WERI-Rb-1 (cell line): ENCODE measurements around the gene TMEM125.

ENCODE experiments used
- DNase-seq: peaks from one replicate; pipeline ENCODE4 v3.0.0-alpha.2; 2020
- H3K27ac ChIP-seq: fragments of 250-450 bp; sonication (Bioruptor Pico); 2 replicates; pipeline ENCODE4 v1.5.1; 2020; ENCODE audit warnings: mild to moderate bottlenecking, moderate library complexity
- H3K27me3 ChIP-seq: fragments of 250-450 bp; sonication (Bioruptor Pico); 2 replicates; pipeline ENCODE4 v1.5.1; 2021; ENCODE audit warnings: mild to moderate bottlenecking, low read depth, moderate library complexity; ENCODE audit not compliant: insufficient read depth, severe bottlenecking
- H3K36me3 ChIP-seq: fragments of 250-450 bp; sonication (Bioruptor Pico); 2 replicates; pipeline ENCODE4 v1.5.1; 2020; ENCODE audit warnings: mild to moderate bottlenecking, moderate library complexity
- H3K4me3 ChIP-seq: 2 replicates; pipeline ENCODE4 v1.5.1; 2011; ENCODE audit warnings: low read depth, mild to moderate bottlenecking, control low read depth, low read length
- H3K9me3 ChIP-seq: fragments of 250-450 bp; sonication (Bioruptor Pico); 2 replicates; pipeline ENCODE4 v1.5.1; 2021; ENCODE audit warnings: mild to moderate bottlenecking, moderate library complexity; ENCODE audit not compliant: severe bottlenecking
- CTCF ChIP-seq: IDR thresholded peaks from 2 replicates; pipeline ENCODE4 v1.5.1; 2011; ENCODE audit warnings: low read depth, mild to moderate bottlenecking, control low read depth, inconsistent platforms, low read length

The TMEM125 gene

GRCh38 chr1:43251024-43251423 is 18.8 kb upstream of the TMEM125 start:
- peaks cover 6% of the 10 kb centered on the region for H3K9me3 ChIP-seq
- no peaks in the 10 kb centered on the region for H3K27me3 ChIP-seq
- H3K4me3 ChIP-seq = no peak overlapping the region
- DNase-seq = no peak
- H3K27ac ChIP-seq = no peak overlapping the region
- TF ChIP-seq CTCF = no peak
- H3K36me3 ChIP-seq = no peaks in the 10 kb centered on the region

- Histone ChIP-seq H3K36me3 (no peaks in the 10 kb centered on the region), H3K27ac (no peak overlapping the region), H3K4me3 (no peak overlapping the region), H3K27me3 (no peaks in the 10 kb centered on the region), H3K9me3 (peaks cover 1% of the 10 kb centered on the region)
- TF ChIP-seq CTCF = no peak
- no peak for DNase-seq
Observed at GRCh38 chr1:43252225-43252624, 17.6 kb upstream of the TMEM125 start.

- Histone ChIP-seq H3K4me3 (no peak overlapping the region), H3K36me3 (no peaks in the 10 kb centered on the region), H3K27ac (no peak overlapping the region), H3K27me3 (no peaks in the 10 kb centered on the region), H3K9me3 (no peaks in the 10 kb centered on the region)
- TF ChIP-seq CTCF = no peak
- no peak for DNase-seq
Observed at GRCh38 chr1:43253173-43253572, 16.6 kb upstream of the TMEM125 start.

GRCh38 chr1:43253876-43254275 is 15.9 kb upstream of the TMEM125 start:
- H3K27ac ChIP-seq = no peak overlapping the region
- TF ChIP-seq CTCF = no peak
- no peaks in the 10 kb centered on the region for H3K9me3 ChIP-seq
- H3K36me3 ChIP-seq = no peaks in the 10 kb centered on the region
- DNase-seq = no peak
- H3K27me3 ChIP-seq = no peaks in the 10 kb centered on the region
- H3K4me3 ChIP-seq = no peak overlapping the region

GRCh38 chr1:43255438-43256210 is 14.2 kb upstream of the TMEM125 start:
- no peak for DNase-seq
- no peaks in the 10 kb centered on the region for H3K27me3 ChIP-seq
- no peak for TF ChIP-seq CTCF
- no peak overlapping the region for H3K4me3 ChIP-seq
- H3K27ac ChIP-seq = no peak overlapping the region
- no peaks in the 10 kb centered on the region for H3K9me3 ChIP-seq
- no peaks in the 10 kb centered on the region for H3K36me3 ChIP-seq
